Neural cell (in vitro differentiated cells): ENCODE measurements around the gene CDH4. TPM values are rescaled to one million over a fixed set of nuclear protein-coding genes. Genes with fewer than 3 reads are reported as not detected.

Source experiments
- H2AFZ ChIP-seq: fragments of 200-600, 300-800 bp; sonication (generic), shearing (Covaris generic); 2 replicates; pipeline ENCODE4 v1.6.0; 2014; ENCODE audit warnings: low read depth, mild to moderate bottlenecking, antibody characterized with exemption, low read length, moderate library complexity
- H3F3A ChIP-seq: fragments of 200-600 bp; shearing (Covaris generic); 2 replicates; pipeline ENCODE4 v1.6.1; 2016; ENCODE audit warnings: mild to moderate bottlenecking, moderate library complexity, mixed read lengths, antibody characterized with exemption, low read length; ENCODE audit not compliant: insufficient read depth, poor library complexity, severe bottlenecking
- H3K27ac ChIP-seq: fragments of 200-600, 300-800 bp; sonication (generic), shearing (Covaris generic); 2 replicates; pipeline ENCODE4 v1.5.1; 2014; ENCODE audit warnings: mild to moderate bottlenecking, low read length, moderate library complexity
- H3K27me3 ChIP-seq: fragments of 300-800, 200-600 bp; sonication (generic), shearing (Covaris generic); 2 replicates; pipeline ENCODE4 v1.6.0; 2014; ENCODE audit warnings: mild to moderate bottlenecking, low read depth, low read length, moderate library complexity; ENCODE audit not compliant: insufficient read depth
- H3K36me3 ChIP-seq: fragments of 300-800, 200-600 bp; sonication (generic), shearing (Covaris generic); 2 replicates; pipeline ENCODE4 v1.5.1; 2014; ENCODE audit warnings: mild to moderate bottlenecking, antibody characterized with exemption, low read length, moderate library complexity; ENCODE audit not compliant: insufficient read depth
- H3K4me2 ChIP-seq: fragments of 300-800, 200-600 bp; sonication (generic), shearing (Covaris generic); 2 replicates; pipeline ENCODE4 v1.6.0; 2014; ENCODE audit warnings: mild to moderate bottlenecking, low read length
- H3K4me3 ChIP-seq: fragments of 300-800, 200-600 bp; sonication (generic), shearing (Covaris generic); 2 replicates; pipeline ENCODE4 v1.5.1; 2014; ENCODE audit warnings: mild to moderate bottlenecking, low read length, moderate library complexity
- H3K79me2 ChIP-seq: fragments of 200-600 bp; shearing (Covaris generic); replicated peaks from 2 replicates; pipeline ENCODE4 v1.6.0; 2014; ENCODE audit warnings: mild to moderate bottlenecking, low read length, moderate library complexity; ENCODE audit not compliant: insufficient read depth
- H3K9ac ChIP-seq: fragments of 300-800, 200-600 bp; sonication (generic), shearing (Covaris generic); 2 replicates; pipeline ENCODE4 v1.6.1; 2016; ENCODE audit warnings: mild to moderate bottlenecking, low read length, mixed read lengths
- H3K9me2 ChIP-seq: fragments of 200-600 bp; shearing (Covaris generic); 2 replicates; pipeline ENCODE4 v1.6.1; 2016; ENCODE audit warnings: mild to moderate bottlenecking, low read length, mixed read lengths; ENCODE audit not compliant: insufficient read depth
- H3K9me3 ChIP-seq: fragments of 200-600, 300-800 bp; sonication (generic), shearing (Covaris generic); 2 replicates; pipeline ENCODE4 v1.6.1; 2016; ENCODE audit warnings: mild to moderate bottlenecking, mixed run types, low read length, moderate library complexity, mixed read lengths
- H4K20me1 ChIP-seq: fragments of 200-600 bp; shearing (Covaris generic); 2 replicates; pipeline ENCODE4 v1.6.1; 2016; ENCODE audit warnings: mild to moderate bottlenecking, mixed run types; ENCODE audit not compliant: insufficient read depth
- CTCF ChIP-seq: fragments of 450-650 bp; IDR thresholded peaks from 2 replicates; pipeline ENCODE4 v1.5.1; 2014; ENCODE audit warnings: antibody characterized with exemption, mild to moderate bottlenecking, moderate library complexity; ENCODE audit not compliant: poor library complexity, severe bottlenecking
- EP300 ChIP-seq: fragments of 450-650 bp; conservative IDR thresholded peaks from 2 replicates; pipeline ENCODE4 v1.6.1; 2014; ENCODE audit warnings: antibody characterized with exemption, mild to moderate bottlenecking, moderate library complexity; ENCODE audit not compliant: poor library complexity, severe bottlenecking
- EZH2 ChIP-seq: fragments of 200-600, 300-800 bp; shearing (Covaris generic), sonication (generic); IDR thresholded peaks from 2 replicates; pipeline ENCODE4 v1.6.1; 2014; ENCODE audit warnings: antibody characterized with exemption, low read length, borderline replicate concordance, mild to moderate bottlenecking; ENCODE audit not compliant: insufficient read depth, poor library complexity, severe bottlenecking
- MXI1 ChIP-seq: fragments of 450-650 bp; conservative IDR thresholded peaks from 2 replicates; pipeline ENCODE4 v1.6.1; 2014; ENCODE audit warnings: antibody characterized with exemption, mild to moderate bottlenecking; ENCODE audit not compliant: poor library complexity, severe bottlenecking
- POLR2AphosphoS5 ChIP-seq: IDR thresholded peaks from 2 replicates; pipeline ENCODE4 v1.6.1; 2012
- RAD21 ChIP-seq: fragments of 450-650 bp; conservative IDR thresholded peaks from 2 replicates; pipeline ENCODE4 v1.6.1; 2014; ENCODE audit warnings: antibody characterized with exemption, mild to moderate bottlenecking, moderate library complexity
- REST ChIP-seq: IDR thresholded peaks from 2 replicates; pipeline ENCODE4 v1.6.1; 2012; ENCODE audit warnings: borderline replicate concordance
- SMC3 ChIP-seq: fragments of 450-650 bp; conservative IDR thresholded peaks from 2 replicates; pipeline ENCODE4 v1.6.1; 2014; ENCODE audit warnings: antibody characterized with exemption, mild to moderate bottlenecking, moderate library complexity; ENCODE audit not compliant: poor library complexity
- TAF1 ChIP-seq: IDR thresholded peaks from 2 replicates; pipeline ENCODE4 v1.6.1; 2012; ENCODE audit warnings: low read depth
- polyA plus RNA-seq: library from polyadenylated mRNA; depleted of rRNA; stranded (reverse); fragments of >200 nt; gene quantifications from 2 replicates; pipeline ENCODE4 v1.2.3, GENCODE V29; 2014

The CDH4 gene
- polyA plus RNA-seq, 1 donor from 2014 or later: 24.6 TPM

- TF ChIP-seq RAD21 (no peak), SMC3 (no peak), CTCF (no peak), EZH2 (no peak), TAF1 (no peak), REST (no peak), POLR2AphosphoS5 (no peak), EP300 (no peak), MXI1 (no peak)
- no peaks in the 10 kb centered on the region for H4K20me1 ChIP-seq
- no peaks in the 10 kb centered on the region for H3K79me2 ChIP-seq
- no peak overlapping the region for H3K4me3 ChIP-seq
- no peak overlapping the region for H3K27ac ChIP-seq
- H3K27me3 ChIP-seq: no peaks in the 10 kb centered on the region
- no peak overlapping the region for H2AFZ ChIP-seq
- H3K4me2 ChIP-seq: no peak overlapping the region
- no peaks in the 10 kb centered on the region for H3F3A ChIP-seq
- no peaks in the 10 kb centered on the region for H3K9me2 ChIP-seq
- H3K9me3 ChIP-seq: peaks cover 5% of the 10 kb centered on the region
- no peaks in the 10 kb centered on the region for H3K36me3 ChIP-seq
- H3K9ac ChIP-seq: no peak overlapping the region
These were observed 168.7 kb downstream of the CDH4 start for GRCh38 chr20:61420781-61421180.

- TF ChIP-seq CTCF (no peak), EP300 (no peak), SMC3 (no peak), REST (no peak), TAF1 (no peak), MXI1 (no peak), EZH2 (no peak), POLR2AphosphoS5 (no peak), RAD21 (no peak)
- H3K27ac ChIP-seq: no peak overlapping the region
- H3K27me3 ChIP-seq: no peaks in the 10 kb centered on the region
- no peak overlapping the region for H2AFZ ChIP-seq
- no peak overlapping the region for H3K4me2 ChIP-seq
- no peak overlapping the region for H3K9ac ChIP-seq
- no peaks in the 10 kb centered on the region for H3K79me2 ChIP-seq
- H3K4me3 ChIP-seq: no peak overlapping the region
- H3K36me3 ChIP-seq: no peaks in the 10 kb centered on the region
- no peaks in the 10 kb centered on the region for H4K20me1 ChIP-seq
- H3K9me3 ChIP-seq: peaks cover 5% of the 10 kb centered on the region
- no peaks in the 10 kb centered on the region for H3K9me2 ChIP-seq
- no peaks in the 10 kb centered on the region for H3F3A ChIP-seq
These were observed 170.8 kb downstream of the CDH4 start for GRCh38 chr20:61422636-61423425.
